Endothelial cell (in vitro differentiated cells): ENCODE measurements around the gene MGAT4A. TPM values are rescaled to one million over a fixed set of nuclear protein-coding genes. Genes with fewer than 3 reads are reported as not detected.
A peak's percentile ranks its signal among the peaks of the same experiment; 100 is the strongest.
"Not testable (repeated sequence)": the region's sequence is repeated elsewhere in the genome, so short reads cannot be mapped to it uniquely, and the experiment has no call there.

Source experiments
- DNase-seq: peaks from one replicate; pipeline ENCODE4 v3.0.0; 2021; ENCODE audit warnings: low spot score
- H3K27ac Mint-ChIP-seq: one replicate; pipeline ENCODE4 v1.8.0; 2021; ENCODE audit warnings: mixed read lengths, inconsistent platforms; ENCODE audit not compliant: unreplicated experiment
- H3K27me3 Mint-ChIP-seq: one replicate; pipeline ENCODE4 v1.8.0; 2021; ENCODE audit warnings: mild to moderate bottlenecking, moderate library complexity, mixed read lengths, inconsistent platforms; ENCODE audit not compliant: unreplicated experiment
- H3K36me3 Mint-ChIP-seq: one replicate; pipeline ENCODE4 v1.8.0; 2021; ENCODE audit warnings: mild to moderate bottlenecking, low read depth, mixed read lengths, inconsistent platforms; ENCODE audit not compliant: unreplicated experiment
- H3K4me1 Mint-ChIP-seq: one replicate; pipeline ENCODE4 v1.8.0; 2021; ENCODE audit warnings: mild to moderate bottlenecking, mixed read lengths, inconsistent platforms; ENCODE audit not compliant: unreplicated experiment
- H3K4me3 Mint-ChIP-seq: one replicate; pipeline ENCODE4 v1.8.0; 2021; ENCODE audit warnings: mild to moderate bottlenecking, mixed read lengths, inconsistent platforms; ENCODE audit not compliant: unreplicated experiment
- H3K9me3 Mint-ChIP-seq: one replicate; pipeline ENCODE4 v1.8.0; 2021; ENCODE audit warnings: mixed read lengths, inconsistent platforms; ENCODE audit not compliant: unreplicated experiment
- total RNA-seq: library from RNA; stranded (reverse); fragmentation: NEBNext Ultra II Directional; extraction: Animal tissue kit (Norgen Biotek cat#: 25700); gene quantifications from one replicate; pipeline ENCODE4 v1.2.1, GENCODE V29; 2021; ENCODE audit not compliant: unreplicated experiment
- TF ChIP-seq, protein P1 (sequence below): fragments of 200-600 bp; sonication (generic); IDR thresholded peaks from one replicate; pipeline ENCODE4 v1.5.0; 2021; ENCODE audit warnings: antibody characterized with exemption; ENCODE audit not compliant: unreplicated experiment

MGAT4A gene
- total RNA-seq, 1 donor from 2014 or later = 7.3 TPM

DNA sequence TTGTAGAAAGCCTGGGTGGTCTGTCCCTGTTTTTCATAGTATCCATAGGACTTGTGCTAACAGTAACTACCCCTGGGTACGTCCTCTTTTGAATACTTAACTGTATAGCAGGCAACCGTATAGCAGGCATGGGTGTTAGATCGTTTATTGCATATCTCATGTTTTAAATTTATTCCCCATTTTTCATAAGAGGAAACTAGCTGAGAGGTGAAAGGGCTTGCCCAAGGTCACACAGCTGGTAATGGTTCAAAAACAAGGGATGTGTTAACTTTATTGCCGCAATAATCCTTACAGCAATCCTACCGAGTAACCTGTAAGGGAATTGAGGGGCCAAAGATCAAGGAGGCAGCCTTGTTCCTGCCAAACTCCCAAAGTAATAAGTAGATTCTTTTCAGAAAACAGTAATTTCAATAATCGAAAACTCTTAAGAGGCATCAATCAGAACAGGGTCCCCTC lies 990 bp upstream of the MGAT4A start:
- no peak overlapping the region for H3K27ac Mint-ChIP-seq
- TF ChIP-seq, protein P1, sequence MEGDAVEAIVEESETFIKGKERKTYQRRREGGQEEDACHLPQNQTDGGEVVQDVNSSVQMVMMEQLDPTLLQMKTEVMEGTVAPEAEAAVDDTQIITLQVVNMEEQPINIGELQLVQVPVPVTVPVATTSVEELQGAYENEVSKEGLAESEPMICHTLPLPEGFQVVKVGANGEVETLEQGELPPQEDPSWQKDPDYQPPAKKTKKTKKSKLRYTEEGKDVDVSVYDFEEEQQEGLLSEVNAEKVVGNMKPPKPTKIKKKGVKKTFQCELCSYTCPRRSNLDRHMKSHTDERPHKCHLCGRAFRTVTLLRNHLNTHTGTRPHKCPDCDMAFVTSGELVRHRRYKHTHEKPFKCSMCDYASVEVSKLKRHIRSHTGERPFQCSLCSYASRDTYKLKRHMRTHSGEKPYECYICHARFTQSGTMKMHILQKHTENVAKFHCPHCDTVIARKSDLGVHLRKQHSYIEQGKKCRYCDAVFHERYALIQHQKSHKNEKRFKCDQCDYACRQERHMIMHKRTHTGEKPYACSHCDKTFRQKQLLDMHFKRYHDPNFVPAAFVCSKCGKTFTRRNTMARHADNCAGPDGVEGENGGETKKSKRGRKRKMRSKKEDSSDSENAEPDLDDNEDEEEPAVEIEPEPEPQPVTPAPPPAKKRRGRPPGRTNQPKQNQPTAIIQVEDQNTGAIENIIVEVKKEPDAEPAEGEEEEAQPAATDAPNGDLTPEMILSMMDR = no peak
- no peaks in the 10 kb centered on the region for H3K9me3 Mint-ChIP-seq
- peaks cover 8% of the 10 kb centered on the region for H3K4me1 Mint-ChIP-seq
- peaks cover 7% of the 10 kb centered on the region for H3K36me3 Mint-ChIP-seq
- peak overlapping the region; percentile 91 for H3K4me3 Mint-ChIP-seq
- no peak for DNase-seq
- peaks cover 3% of the 10 kb centered on the region for H3K27me3 Mint-ChIP-seq

DNA sequence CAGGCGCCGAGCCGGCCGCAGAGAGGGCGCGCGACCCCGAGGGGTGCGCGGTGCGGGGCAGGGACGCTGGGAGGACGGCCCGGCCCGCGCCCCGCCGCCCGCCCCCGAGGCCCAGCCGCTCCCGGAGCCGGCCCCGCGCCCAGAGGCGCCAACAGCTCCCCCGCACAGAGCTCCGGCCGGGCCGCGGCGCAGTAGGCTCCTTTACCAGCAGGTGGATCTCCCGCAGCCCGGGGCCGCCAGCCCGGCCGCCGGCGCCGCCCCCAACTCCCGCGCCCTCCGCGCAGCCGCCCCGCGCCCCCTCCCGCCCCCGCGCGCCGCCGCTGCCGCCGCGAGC lies 258 bp downstream of the MGAT4A start:
- TF ChIP-seq, protein P1 = no peak
- Mint-ChIP-seq H3K9me3 (no peaks in the 10 kb centered on the region), H3K4me1 (peaks cover 14% of the 10 kb centered on the region), H3K36me3 (peaks cover 7% of the 10 kb centered on the region), H3K27me3 (peaks cover 3% of the 10 kb centered on the region), H3K27ac (no peak overlapping the region), H3K4me3 (no peak overlapping the region)
- DNase-seq = peak; percentile 58

DNA sequence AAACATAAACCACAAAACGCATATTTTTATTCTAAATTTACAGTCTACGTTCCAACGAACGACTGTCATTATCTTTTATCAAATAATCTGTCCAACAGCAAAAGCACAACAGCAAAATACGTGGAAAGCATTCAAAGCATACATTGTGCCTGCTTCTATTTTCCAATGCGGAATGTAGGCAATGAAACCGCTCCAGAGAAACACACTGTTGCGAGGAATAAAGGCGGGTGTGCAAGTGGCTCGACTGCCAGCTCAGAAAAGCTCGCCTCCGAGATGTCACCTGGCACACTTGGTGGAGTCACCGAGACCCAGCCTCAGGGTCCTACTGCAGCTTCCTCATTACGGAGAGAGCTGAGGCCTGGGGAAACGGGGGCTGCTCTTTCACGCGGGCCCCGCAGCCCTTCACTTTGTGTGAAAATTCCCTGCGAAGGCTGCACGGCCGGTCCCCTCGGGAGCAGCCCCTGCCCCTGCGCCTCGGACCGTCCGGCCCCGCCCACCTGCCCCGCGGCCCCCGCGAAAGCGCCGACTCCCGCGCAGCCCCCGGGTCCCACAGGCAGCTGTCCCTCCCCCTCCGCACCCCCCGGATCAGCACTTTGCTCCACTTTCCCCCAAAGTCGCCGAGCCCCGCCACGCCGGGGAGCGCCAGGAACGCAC lies 752 bp downstream of the MGAT4A start:
- Mint-ChIP-seq H3K4me3 (peak overlapping the region; percentile 86), H3K27ac (no peak overlapping the region)

DNA sequence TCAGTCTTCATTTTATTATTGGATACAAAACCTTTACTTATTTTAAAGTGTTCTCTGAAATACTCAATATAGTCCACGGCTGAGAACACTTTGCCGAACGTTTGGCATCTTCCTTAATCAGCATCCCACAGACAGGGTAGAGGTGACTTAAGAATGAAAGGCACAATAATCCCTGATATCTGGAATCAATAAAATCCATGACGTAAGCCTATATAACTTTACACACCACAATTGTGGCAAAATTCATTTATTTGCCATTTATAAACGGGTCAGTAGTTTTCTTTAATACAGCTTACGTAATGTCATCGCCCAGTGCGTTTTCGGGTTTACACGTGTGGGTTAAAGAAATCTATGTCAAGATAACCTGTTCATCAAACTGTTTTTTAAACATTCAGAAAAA lies 1.3 kb downstream of the MGAT4A start:
- Mint-ChIP-seq H3K9me3 (no peaks in the 10 kb centered on the region), H3K27me3 (peaks cover 3% of the 10 kb centered on the region), H3K4me3 (peak overlapping the region; percentile 86), H3K36me3 (peaks cover 7% of the 10 kb centered on the region), H3K4me1 (peaks cover 12% of the 10 kb centered on the region), H3K27ac (no peak overlapping the region)
- DNase-seq = no peak
- TF ChIP-seq, protein P1 = no peak

More for the DNA sequence above, 752 bp downstream of the MGAT4A start:
- Mint-ChIP-seq H3K9me3 (no peaks in the 10 kb centered on the region), H3K4me1 (peaks cover 14% of the 10 kb centered on the region), H3K27me3 (peaks cover 3% of the 10 kb centered on the region), H3K36me3 (peaks cover 7% of the 10 kb centered on the region)
- TF ChIP-seq, protein P1 = no peak
- peak; percentile 22 for DNase-seq

DNA sequence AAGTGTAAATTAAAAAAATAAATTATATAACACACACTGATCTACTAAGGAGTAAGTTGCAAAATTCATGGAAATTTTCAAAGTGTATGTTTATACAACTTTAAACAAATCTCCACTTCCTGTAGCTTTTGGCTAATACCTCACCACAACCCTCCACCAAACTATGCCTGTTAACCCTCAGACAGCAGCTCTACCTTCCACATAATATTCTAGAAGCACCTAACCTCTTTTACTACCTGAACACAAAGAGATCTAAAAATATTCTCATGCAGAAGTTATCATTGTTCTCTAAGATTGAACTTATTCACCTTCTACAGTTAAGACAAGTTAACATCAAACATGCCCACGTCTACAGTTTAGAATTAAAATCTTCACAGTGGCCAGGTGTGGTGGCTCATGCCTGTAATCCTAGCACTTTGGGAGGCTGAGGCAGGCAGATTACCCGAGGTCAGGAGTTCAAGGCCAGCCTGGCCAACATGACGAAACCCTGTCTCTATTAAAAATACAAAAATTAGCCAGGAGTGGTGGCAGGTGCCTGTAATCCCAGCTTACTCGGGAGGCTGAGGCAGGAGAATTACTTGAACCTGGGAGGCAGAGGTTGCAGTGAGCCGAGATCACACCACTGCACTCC lies 2.7 kb downstream of the MGAT4A start:
- not testable (repeated sequence) for H3K9me3 Mint-ChIP-seq, DNase-seq, H3K27me3 Mint-ChIP-seq, H3K36me3 Mint-ChIP-seq, H3K4me3 Mint-ChIP-seq, H3K27ac Mint-ChIP-seq
- peaks cover 11% of the 10 kb centered on the region for H3K4me1 Mint-ChIP-seq
